ENCODE results near the gene ZNF804A.
"Not testable (repeated sequence)": the region's sequence is repeated elsewhere in the genome, so short reads cannot be mapped to it uniquely, and the experiment has no call there.

The ZNF804A gene

GRCh38 chr2:184728411-184728810 lies 130.1 kb downstream of the ZNF804A start:
- DNase-seq (ENCODE audit: low spot score): no peak

- no peak for DNase-seq (ENCODE audit: low spot score)
These were observed 131.3 kb downstream of the ZNF804A start for GRCh38 chr2:184729581-184729980.

GRCh38 chr2:184730288-184730687 lies 132.0 kb downstream of the ZNF804A start:
- no peak for DNase-seq (ENCODE audit: low spot score)

GRCh38 chr2:184734338-184734737 lies 136.0 kb downstream of the ZNF804A start:
- DNase-seq (ENCODE audit: low spot score): no peak

GRCh38 chr2:184735611-184736010 lies 137.3 kb downstream of the ZNF804A start:
- DNase-seq (ENCODE audit: low spot score): no peak

GRCh38 chr2:184743096-184743495 lies 144.8 kb downstream of the ZNF804A start:
- no peak for DNase-seq (ENCODE audit: low spot score)

- DNase-seq (ENCODE audit: low spot score): no peak
These were observed 157.8 kb downstream of the ZNF804A start for GRCh38 chr2:184756161-184756560.

GRCh38 chr2:184756885-184757284 lies 158.6 kb downstream of the ZNF804A start:
- no peak for DNase-seq (ENCODE audit: low spot score)

- not testable (repeated sequence) for DNase-seq (ENCODE audit: low spot score)
These were observed 161.4 kb downstream of the ZNF804A start for GRCh38 chr2:184759557-184760255.

- DNase-seq (ENCODE audit: low spot score): no peak
These were observed 162.6 kb downstream of the ZNF804A start for GRCh38 chr2:184760931-184761330.

GRCh38 chr2:184765112-184765895 lies 167.0 kb downstream of the ZNF804A start:
- DNase-seq (ENCODE audit: low spot score): no peak

- DNase-seq (ENCODE audit: low spot score): no peak
These were observed 168.7 kb downstream of the ZNF804A start for GRCh38 chr2:184767059-184767458.

GRCh38 chr2:184769023-184769422 lies 170.7 kb downstream of the ZNF804A start:
- no peak for DNase-seq (ENCODE audit: low spot score)

GRCh38 chr2:184769686-184770085 lies 171.4 kb downstream of the ZNF804A start:
- no peak for DNase-seq (ENCODE audit: low spot score)

- no peak for DNase-seq (ENCODE audit: low spot score)
These were observed 181.4 kb downstream of the ZNF804A start for GRCh38 chr2:184779777-184780176.

- DNase-seq (ENCODE audit: low spot score): no peak
These were observed 182.1 kb downstream of the ZNF804A start for GRCh38 chr2:184780384-184780783.

- DNase-seq (ENCODE audit: low spot score): no peak
These were observed 182.6 kb downstream of the ZNF804A start for GRCh38 chr2:184780944-184781343.

- DNase-seq (ENCODE audit: low spot score): no peak
These were observed 185.2 kb downstream of the ZNF804A start for GRCh38 chr2:184783576-184783975.

GRCh38 chr2:184793176-184793575 lies 194.8 kb downstream of the ZNF804A start:
- no peak for DNase-seq (ENCODE audit: low spot score)

- no peak for DNase-seq (ENCODE audit: low spot score)
These were observed 201.1 kb downstream of the ZNF804A start for GRCh38 chr2:184799379-184799778.

- no peak for DNase-seq (ENCODE audit: low spot score)
These were observed 216.1 kb downstream of the ZNF804A start for GRCh38 chr2:184814421-184814820.

GRCh38 chr2:184815824-184816223 lies 217.5 kb downstream of the ZNF804A start:
- no peak for DNase-seq (ENCODE audit: low spot score)

- DNase-seq (ENCODE audit: low spot score): no peak
These were observed 226.3 kb downstream of the ZNF804A start for GRCh38 chr2:184824597-184824996.

- no peak for DNase-seq (ENCODE audit: low spot score)
These were observed 232.2 kb downstream of the ZNF804A start for GRCh38 chr2:184830531-184830930.

Measured in LoVo (cell line).